Measurements from ENCODE around the gene ANAPC1. TPM values are rescaled to one million over a fixed set of nuclear protein-coding genes. Genes with fewer than 3 reads are reported as not detected.
A peak's percentile ranks its signal among the peaks of the same experiment; 100 is the strongest.

Gene ANAPC1
- total RNA-seq, 2 experiments from 2014 or later = 34.0 to 39.5 TPM

GRCh38 chr2:111903930-111904439 lies 20.0 kb upstream of the ANAPC1 start:
- ChIA-PET POLR2A (no interaction called here), CTCF (no interaction called here)
- ATAC-seq (ENCODE audit: poor library complexity) = no peak

GRCh38 chr2:111903516-111903915 lies 19.5 kb upstream of the ANAPC1 start:
- H3K27ac Mint-ChIP-seq = no peak overlapping the region
- DNase-seq (no peak), ATAC-seq (ENCODE audit: poor library complexity) (no peak)
- peaks cover 0 to 5% of the 10 kb centered on the region in 2 experiments for H3K9me3 ChIP-seq (ENCODE audit: control insufficient read depth in 1 of 2, insufficient read depth in 1 of 2, low read length in 2 of 2)
- no peaks in the 10 kb centered on the region for H3K36me3 ChIP-seq (ENCODE audit: insufficient read depth, low read length)
- ChIA-PET POLR2A (no interaction called here), CTCF (no interaction called here)
- H3K4me3 ChIP-seq (ENCODE audit: low read length) = no peak overlapping the region
- H3K36me3 Mint-ChIP-seq (ENCODE audit: low read depth) = no peaks in the 10 kb centered on the region
- H3K4me1 Mint-ChIP-seq (ENCODE audit: low read depth) = peaks cover 28% of the 10 kb centered on the region
- no peak overlapping the region for H3K4me3 Mint-ChIP-seq
- H3K27me3 ChIP-seq (ENCODE audit: control insufficient read depth in 1 of 2, insufficient read depth in 2 of 2, low read length in 2 of 2) = peaks cover 2 to 6% of the 10 kb centered on the region in 2 experiments
- H3K27ac ChIP-seq (ENCODE audit: low read depth in 1 of 2, low read length in 2 of 2) = no peak overlapping the region
- H3K27me3 Mint-ChIP-seq = no peaks in the 10 kb centered on the region
- TF ChIP-seq CTCF (IDR thresholded peaks at IDR 0.05) = no peak
- intact Hi-C loops (cut with DNase I, micrococcal nuclease) = no loop called here
- H3K9me3 Mint-ChIP-seq = no peaks in the 10 kb centered on the region
- peaks cover 12% of the 10 kb centered on the region for H3K4me1 ChIP-seq (ENCODE audit: insufficient read depth, low read length)

More at GRCh38 chr2:111903930-111904439, 20.0 kb upstream of the ANAPC1 start:
- Histone ChIP-seq H3K27me3 (ENCODE audit: control insufficient read depth in 1 of 2, insufficient read depth in 2 of 2, low read length in 2 of 2) (peaks cover 0 to 2% of the 10 kb centered on the region in 2 experiments), H3K9me3 (ENCODE audit: control insufficient read depth in 1 of 2, insufficient read depth in 1 of 2, low read length in 2 of 2) (peaks cover 0 to 2% of the 10 kb centered on the region in 2 experiments), H3K27ac (ENCODE audit: low read depth in 1 of 2, low read length in 2 of 2) (no peak overlapping the region), H3K4me3 (ENCODE audit: low read length) (no peak overlapping the region), H3K4me1 (ENCODE audit: insufficient read depth, low read length) (peaks cover 7% of the 10 kb centered on the region), H3K36me3 (ENCODE audit: insufficient read depth, low read length) (no peaks in the 10 kb centered on the region)
- no peak for DNase-seq
- no peaks in the 10 kb centered on the region for H3K36me3 Mint-ChIP-seq (ENCODE audit: low read depth)
- TF ChIP-seq CTCF (IDR thresholded peaks at IDR 0.05) = no peak
- intact Hi-C loops (cut with DNase I, micrococcal nuclease) = no loop called here
- no peaks in the 10 kb centered on the region for H3K27me3 Mint-ChIP-seq
- peaks cover 28% of the 10 kb centered on the region for H3K4me1 Mint-ChIP-seq (ENCODE audit: low read depth)
- no peak overlapping the region for H3K4me3 Mint-ChIP-seq
- H3K9me3 Mint-ChIP-seq = no peaks in the 10 kb centered on the region
- H3K27ac Mint-ChIP-seq = no peak overlapping the region

- DNase-seq (no peak), ATAC-seq (ENCODE audit: poor library complexity) (no peak)
- H3K9me3 Mint-ChIP-seq = no peaks in the 10 kb centered on the region
- H3K4me3 Mint-ChIP-seq = peak overlapping the region; percentile 46
- H3K27ac ChIP-seq (ENCODE audit: low read depth in 1 of 2, low read length in 2 of 2) = no peak overlapping the region
- H3K4me1 ChIP-seq (ENCODE audit: insufficient read depth, low read length) = peaks cover 23% of the 10 kb centered on the region
- H3K4me1 Mint-ChIP-seq (ENCODE audit: low read depth) = peaks cover 26% of the 10 kb centered on the region
- intact Hi-C loops (cut with DNase I, micrococcal nuclease) = no loop called here
- H3K4me3 ChIP-seq (ENCODE audit: low read length) = no peak overlapping the region
- H3K36me3 ChIP-seq (ENCODE audit: insufficient read depth, low read length) = no peaks in the 10 kb centered on the region
- H3K27me3 ChIP-seq (ENCODE audit: control insufficient read depth in 1 of 2, insufficient read depth in 2 of 2, low read length in 2 of 2) = peaks cover 7 to 11% of the 10 kb centered on the region in 2 experiments
- CTCF ChIA-PET = no interaction called here
- no peaks in the 10 kb centered on the region for H3K36me3 Mint-ChIP-seq (ENCODE audit: low read depth)
- peaks cover 0 to 5% of the 10 kb centered on the region in 2 experiments for H3K9me3 ChIP-seq (ENCODE audit: control insufficient read depth in 1 of 2, insufficient read depth in 1 of 2, low read length in 2 of 2)
- TF ChIP-seq CTCF (IDR thresholded peaks at IDR 0.05) = no peak
- POLR2A ChIA-PET = interaction anchor here (1.0 to 1.6 kb wide), 2 partner anchors 38 to 154 kb away, joined by 3 to 6 read pairs; partner anchors contain the start of gene TMEM87B
- no peaks in the 10 kb centered on the region for H3K27me3 Mint-ChIP-seq
- H3K27ac Mint-ChIP-seq = no peak overlapping the region
Measured at GRCh38 chr2:111900859-111901258, 16.9 kb upstream of the ANAPC1 start.

Measured in CD4-positive, alpha-beta T cell (primary cell).